ENCODE results near the gene MCAM. TPM values are rescaled to one million over a fixed set of nuclear protein-coding genes. Genes with fewer than 3 reads are reported as not detected.

MCAM gene
- total and polyA plus RNA-seq, 3 donors from 2014 or later: 39.1 to 45.1 (median 43.1) TPM

- intact Hi-C loops (cut with DNase I; ENCODE audit: low total_unique reads): no loop called here
- no peak overlapping the region for H3K4me3 ChIP-seq
These were observed 24.5 kb upstream of the MCAM start for GRCh38 chr11:119341222-119342022.

GRCh38 chr11:119340335-119341221 is 23.6 kb upstream of the MCAM start, which contains the start of gene C1QTNF5:
TSS of gene C1QTNF5 (minus strand) at chr11:119340883. CDS start at chr11:119340397, 486 bp downstream.
- TF ChIP-seq POLR2A (IDR thresholded peaks at IDR 0.05) (no peak), CTCF (IDR thresholded peaks at IDR 0.05) (no peak)
- DNase-seq: peak; percentile 80
- peak within 1 kb of the TSS; percentile 50 to 58 for H3K4me3 ChIP-seq
- WGBS, 2 donors: 1 to 3% methylated on average over 11 to 44 of the region's 53 CpGs
- intact Hi-C loops (cut with DNase I; ENCODE audit: low total_unique reads): no loop called here
- no peaks in the 10 kb centered on the region for H3K9me3 ChIP-seq
- H3K27ac ChIP-seq: peak within 1 kb of the TSS; percentile 59 to 73
- H3K36me3 ChIP-seq (ENCODE audit: low read depth, missing control alignments): no peaks in the 10 kb centered on the region
- H3K27me3 ChIP-seq: no peaks in the 10 kb centered on the region
- H3K4me1 ChIP-seq: peaks cover 25% of the 10 kb centered on the region

More at GRCh38 chr11:119341222-119342022, 24.5 kb upstream of the MCAM start:
- Histone ChIP-seq H3K27ac (no peak overlapping the region), H3K27me3 (no peaks in the 10 kb centered on the region), H3K4me1 (peaks cover 25% of the 10 kb centered on the region), H3K9me3 (no peaks in the 10 kb centered on the region), H3K36me3 (ENCODE audit: low read depth, missing control alignments) (no peaks in the 10 kb centered on the region)
- WGBS, 2 donors: 47 to 65% methylated on average over 11 to 15 of the region's 16 CpGs
- TF ChIP-seq POLR2A (IDR thresholded peaks at IDR 0.05): no peak
- no peak for TF ChIP-seq CTCF (IDR thresholded peaks at IDR 0.05)
- no peak for DNase-seq

- H3K27ac ChIP-seq: peak overlapping the region; percentile 59 to 73
- no peaks in the 10 kb centered on the region for H3K27me3 ChIP-seq
- TF ChIP-seq CTCF (IDR thresholded peaks at IDR 0.05) (peak; percentile 83 to 90 (median 87)), POLR2A (IDR thresholded peaks at IDR 0.05) (no peak)
- no peaks in the 10 kb centered on the region for H3K9me3 ChIP-seq
- 2 to 13% methylated on average over 22 to 32 of the region's 86 CpGs for WGBS, 2 donors
- intact Hi-C loops (cut with DNase I; ENCODE audit: low total_unique reads): no loop called here
- H3K4me1 ChIP-seq: peaks cover 32% of the 10 kb centered on the region
- H3K36me3 ChIP-seq (ENCODE audit: low read depth, missing control alignments): no peaks in the 10 kb centered on the region
- DNase-seq: peak; percentile 79
- H3K4me3 ChIP-seq: peak overlapping the region; percentile 50 to 58
These were observed 22.8 kb upstream of the MCAM start for GRCh38 chr11:119339589-119340334.

GRCh38 chr11:119338965-119339588 is 22.1 kb upstream of the MCAM start:
- TF ChIP-seq POLR2A (IDR thresholded peaks at IDR 0.05) (no peak), CTCF (IDR thresholded peaks at IDR 0.05) (no peak)
- no peaks in the 10 kb centered on the region for H3K9me3 ChIP-seq
- H3K27ac ChIP-seq: no peak overlapping the region
- peaks cover 32% of the 10 kb centered on the region for H3K4me1 ChIP-seq
- intact Hi-C loops (cut with DNase I; ENCODE audit: low total_unique reads): no loop called here
- no peaks in the 10 kb centered on the region for H3K27me3 ChIP-seq
- DNase-seq: no peak
- 37 to 46% methylated on average over 6 to 10 of the region's 11 CpGs for WGBS, 2 donors
- H3K4me3 ChIP-seq: peak overlapping the region; percentile 50 to 58
- H3K36me3 ChIP-seq (ENCODE audit: low read depth, missing control alignments): no peaks in the 10 kb centered on the region
